Osteocyte (in vitro differentiated cells): Measurements from ENCODE around the gene MUC20. TPM values are rescaled to one million over a fixed set of nuclear protein-coding genes. Genes with fewer than 3 reads are reported as not detected.
"Not testable (repeated sequence)": the region's sequence is repeated elsewhere in the genome, so short reads cannot be mapped to it uniquely, and the experiment has no call there.

Source experiments
- DNase-seq: peaks from one replicate; pipeline ENCODE4 v3.0.0; 2021; ENCODE audit warnings: mixed read lengths; ENCODE audit not compliant: unreplicated experiment; ENCODE audit errors: extremely low spot score
- H3K27ac Mint-ChIP-seq: one replicate; pipeline ENCODE4 v1.8.0; 2021; ENCODE audit warnings: mild to moderate bottlenecking, mixed read lengths; ENCODE audit not compliant: unreplicated experiment
- H3K27me3 Mint-ChIP-seq: one replicate; pipeline ENCODE4 v1.8.0; 2021; ENCODE audit warnings: mixed read lengths; ENCODE audit not compliant: unreplicated experiment
- H3K36me3 Mint-ChIP-seq: one replicate; pipeline ENCODE4 v1.8.0; 2021; ENCODE audit warnings: mixed read lengths; ENCODE audit not compliant: unreplicated experiment
- H3K4me1 Mint-ChIP-seq: one replicate; pipeline ENCODE4 v1.8.0; 2021; ENCODE audit warnings: mixed read lengths; ENCODE audit not compliant: unreplicated experiment
- H3K4me3 Mint-ChIP-seq: one replicate; pipeline ENCODE4 v1.8.0; 2021; ENCODE audit warnings: mild to moderate bottlenecking, moderate library complexity, mixed read lengths; ENCODE audit not compliant: unreplicated experiment
- H3K9me3 Mint-ChIP-seq: one replicate; pipeline ENCODE4 v1.8.0; 2021; ENCODE audit warnings: mixed read lengths; ENCODE audit not compliant: unreplicated experiment
- CTCF ChIP-seq: fragments of 200-600 bp; sonication (generic); IDR thresholded peaks from 2 replicates; pipeline ENCODE4 v1.5.0; 2021; ENCODE audit warnings: antibody characterized with exemption, mild to moderate bottlenecking, moderate library complexity
- total RNA-seq: library from RNA; stranded (reverse); gene quantifications from 2 replicates; pipeline ENCODE4 v1.2.1, GENCODE V29; 2021

The MUC20 gene
- total RNA-seq, 1 donor from 2014 or later = 7.6 TPM

GRCh38 chr3:195686537-195687208 lies 34.1 kb upstream of the MUC20 start:
- not testable (repeated sequence) for DNase-seq, H3K27ac Mint-ChIP-seq, H3K4me3 Mint-ChIP-seq, H3K9me3 Mint-ChIP-seq, H3K27me3 Mint-ChIP-seq
- peaks cover 39% of the 10 kb centered on the region for H3K36me3 Mint-ChIP-seq
- H3K4me1 Mint-ChIP-seq = peaks cover 16% of the 10 kb centered on the region

GRCh38 chr3:195687209-195687760 lies 33.5 kb upstream of the MUC20 start:
- H3K27me3 Mint-ChIP-seq = not testable (repeated sequence)
- H3K36me3 Mint-ChIP-seq = peaks cover 45% of the 10 kb centered on the region

GRCh38 chr3:195688471-195689183 lies 32.2 kb upstream of the MUC20 start:
- H3K4me3 Mint-ChIP-seq, H3K27me3 Mint-ChIP-seq, H3K9me3 Mint-ChIP-seq, DNase-seq: not testable (repeated sequence)
- Mint-ChIP-seq H3K27ac (peak overlapping the region; percentile 79), H3K4me1 (peaks cover 30% of the 10 kb centered on the region), H3K36me3 (peaks cover 50% of the 10 kb centered on the region)

More at GRCh38 chr3:195687209-195687760, 33.5 kb upstream of the MUC20 start:
- not testable (repeated sequence) for H3K4me3 Mint-ChIP-seq, H3K9me3 Mint-ChIP-seq, H3K27ac Mint-ChIP-seq, DNase-seq
- peaks cover 22% of the 10 kb centered on the region for H3K4me1 Mint-ChIP-seq

GRCh38 chr3:195689184-195690070 lies 31.4 kb upstream of the MUC20 start:
- H3K27me3 Mint-ChIP-seq, DNase-seq, H3K4me3 Mint-ChIP-seq, H3K9me3 Mint-ChIP-seq: not testable (repeated sequence)
- Mint-ChIP-seq H3K27ac (peak overlapping the region; percentile 79), H3K4me1 (peaks cover 30% of the 10 kb centered on the region), H3K36me3 (peaks cover 48% of the 10 kb centered on the region)

GRCh38 chr3:195690951-195691350 lies 29.8 kb upstream of the MUC20 start:
- Mint-ChIP-seq H3K27me3 (no peaks in the 10 kb centered on the region), H3K4me3 (no peak overlapping the region), H3K4me1 (peaks cover 31% of the 10 kb centered on the region), H3K36me3 (peaks cover 41% of the 10 kb centered on the region), H3K9me3 (no peaks in the 10 kb centered on the region), H3K27ac (peak overlapping the region; percentile 78)
- no peak for TF ChIP-seq CTCF
- no peak for DNase-seq

- not testable (repeated sequence) for H3K27me3 Mint-ChIP-seq, DNase-seq
- peaks cover 40% of the 10 kb centered on the region for H3K36me3 Mint-ChIP-seq
Observed at GRCh38 chr3:195691596-195692353, 29.0 kb upstream of the MUC20 start.

GRCh38 chr3:195692354-195692685 lies 28.5 kb upstream of the MUC20 start:
- no peak for DNase-seq
- Mint-ChIP-seq H3K36me3 (peaks cover 43% of the 10 kb centered on the region), H3K9me3 (no peaks in the 10 kb centered on the region), H3K27ac (peak overlapping the region; percentile 78), H3K4me1 (peaks cover 41% of the 10 kb centered on the region), H3K4me3 (peak overlapping the region; percentile 0), H3K27me3 (no peaks in the 10 kb centered on the region)
- no peak for TF ChIP-seq CTCF

More at GRCh38 chr3:195691596-195692353, 29.0 kb upstream of the MUC20 start:
- not testable (repeated sequence) for H3K9me3 Mint-ChIP-seq
- peak overlapping the region; percentile 78 for H3K27ac Mint-ChIP-seq
- H3K4me1 Mint-ChIP-seq = peaks cover 36% of the 10 kb centered on the region
- peak overlapping the region; percentile 0 for H3K4me3 Mint-ChIP-seq
